Fibroblast of pulmonary artery (primary cell): ENCODE results near the gene LIPH.
A peak's percentile ranks its signal among the peaks of the same experiment; 100 is the strongest.
"Not testable (repeated sequence)": the region's sequence is repeated elsewhere in the genome, so short reads cannot be mapped to it uniquely, and the experiment has no call there.

Experiments used
- DNase-seq: peaks from one replicate; pipeline ENCODE4 v3.0.0-alpha.2; 2010; ENCODE audit warnings: low read depth
- H3K4me3 ChIP-seq: replicated peaks from 2 replicates; pipeline ENCODE4 v1.5.1; 2011; ENCODE audit warnings: low read depth, mild to moderate bottlenecking, control low read depth, low read length, moderate library complexity
- CTCF ChIP-seq: IDR thresholded peaks from 2 replicates; pipeline ENCODE4 v1.5.1; 2011; ENCODE audit warnings: mild to moderate bottlenecking, control low read depth, low read length, inconsistent platforms; ENCODE audit errors: missing control alignments

LIPH gene

DNA sequence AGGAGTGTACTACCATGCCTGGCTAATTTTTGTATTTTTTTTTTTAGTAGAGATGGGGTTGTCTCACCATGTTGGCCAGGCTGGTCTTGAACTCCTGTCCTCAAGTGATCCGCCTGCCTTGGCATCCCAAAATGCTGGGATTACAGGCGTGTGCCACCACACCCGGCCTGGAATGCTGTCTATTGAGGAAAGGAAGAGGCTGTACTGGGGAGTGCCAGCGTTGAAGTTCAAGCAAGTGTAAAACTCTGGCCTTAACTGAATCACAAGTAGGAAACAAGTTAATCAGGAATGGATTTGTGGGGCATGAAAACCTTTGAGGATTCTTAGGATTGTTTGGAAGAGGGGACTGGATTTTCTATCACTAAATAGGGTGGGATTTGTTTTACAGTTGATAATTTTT, 32.3 kb upstream of the LIPH start:
- no peak for TF ChIP-seq CTCF
- DNase-seq: no peak
- no peak overlapping the region for H3K4me3 ChIP-seq

DNA sequence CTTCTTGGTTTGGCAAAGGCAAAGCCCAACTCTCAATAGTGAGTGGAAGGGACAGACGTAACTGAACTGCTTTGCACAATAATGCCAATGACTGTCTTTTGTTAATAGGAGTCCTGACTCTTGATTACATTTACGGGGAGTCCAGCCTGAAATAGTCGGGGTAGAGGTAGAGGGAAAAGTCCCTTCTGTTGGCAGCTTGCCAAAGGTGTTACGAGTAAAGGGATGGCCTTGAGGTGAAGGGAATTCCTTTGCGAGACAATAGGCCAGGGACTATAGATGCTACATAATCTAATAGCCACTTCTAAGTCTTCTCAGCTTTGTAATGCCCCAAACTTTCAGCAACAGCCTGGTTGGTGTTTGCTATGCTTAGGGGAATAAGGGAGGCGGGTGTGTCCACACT, 31.5 kb upstream of the LIPH start:
- TF ChIP-seq CTCF: no peak
- no peak for DNase-seq
- no peak overlapping the region for H3K4me3 ChIP-seq

GRCh38 chr3:185582871-185583270, 30.5 kb upstream of the LIPH start:
- no peak for DNase-seq
- no peak for TF ChIP-seq CTCF
- no peak overlapping the region for H3K4me3 ChIP-seq

GRCh38 chr3:185582236-185582635, 29.8 kb upstream of the LIPH start:
- TF ChIP-seq CTCF: no peak
- DNase-seq: no peak
- no peak overlapping the region for H3K4me3 ChIP-seq

GRCh38 chr3:185575108-185575869, 22.9 kb upstream of the LIPH start:
- not testable (repeated sequence) for H3K4me3 ChIP-seq
- DNase-seq: peak; percentile 64
- TF ChIP-seq CTCF: peak; percentile 48

DNA sequence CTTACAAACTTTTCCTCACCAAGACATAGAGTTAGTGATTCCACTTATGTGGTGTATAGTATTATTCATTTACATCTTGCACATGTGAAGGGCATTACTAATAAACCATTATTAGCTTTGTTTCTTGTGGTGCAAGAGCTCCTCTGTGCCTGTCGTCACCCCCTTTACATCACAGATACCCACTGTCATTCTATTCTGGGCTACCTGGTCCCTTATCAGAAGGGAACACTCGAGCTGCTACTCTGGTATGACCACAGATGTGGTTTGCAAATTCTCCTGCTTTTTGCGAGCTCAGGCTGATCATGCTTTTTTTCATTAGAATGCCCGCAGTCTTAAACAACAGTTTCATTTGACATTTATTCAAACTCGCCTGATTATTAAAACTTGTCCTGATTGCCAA, 19.8 kb upstream of the LIPH start:
- TF ChIP-seq CTCF: no peak
- no peak for DNase-seq

DNA sequence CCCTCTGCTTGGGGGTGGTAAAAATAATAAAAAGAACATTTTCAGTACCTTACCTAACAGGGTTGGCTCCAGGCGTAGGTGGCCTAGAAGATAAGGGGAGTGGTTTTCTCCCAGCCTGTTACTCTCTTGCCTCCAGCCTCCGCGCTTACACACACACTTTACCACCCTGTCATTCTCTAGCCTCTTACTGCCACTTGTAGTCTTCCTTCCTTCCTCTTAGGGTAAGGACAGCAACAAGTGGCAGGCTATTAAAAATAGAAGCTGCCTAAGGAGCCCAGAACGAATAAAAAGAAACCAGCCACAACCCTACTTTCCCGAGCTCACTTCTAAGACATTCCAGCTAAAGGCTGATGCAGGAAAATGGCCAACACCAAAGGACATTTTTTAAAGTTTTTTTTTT, 9.6 kb upstream of the LIPH start:
- no peak overlapping the region for H3K4me3 ChIP-seq
- TF ChIP-seq CTCF: no peak
- no peak for DNase-seq

More for the DNA sequence above, 19.8 kb upstream of the LIPH start:
- H3K4me3 ChIP-seq: no peak overlapping the region
